K562 treated with DMSO at 1 percent for 4 hours (cell line): ENCODE results near the gene GRM3. TPM values are rescaled to one million over a fixed set of nuclear protein-coding genes. Genes with fewer than 3 reads are reported as not detected.

Experiments
- total RNA-seq: library from RNA; unstranded; fragments of 300-600 nt; gene quantifications from 2 replicates; pipeline ENCODE4 v1.2.3, GENCODE V29; 2022; ENCODE audit not compliant: insufficient read depth

The GRM3 gene
- 0.22 TPM in 1 of 2 replicates, not detected in the other for total RNA-seq

GRCh38 chr7:86643561-86644281, at the start of gene GRM3:
GRM3 (plus strand) TSS chr7:86643909; CDS start chr7:86765146, 121,237 bp downstream.

